Stimulated activated CD4-positive, alpha-beta T cell treated with anti-CD3 and anti-CD28 coated beads, Interleukin-15, amount 100 ng/mL, for 1 hour (primary cell): ENCODE measurements around the gene SUPT5H.

Source experiments
- DNase-seq, 2 donors: peaks; one replicate each; pipeline ENCODE4 v3.0.0-alpha.2; 2020; ENCODE audit warnings: low read depth in 1 of 2, low spot score in 1 of 2

The SUPT5H gene

GRCh38 chr19:39409208-39410016 is 36.0 kb upstream of the SUPT5H start:
- peak; percentile 68 to 84 for DNase-seq

- DNase-seq, result peak; percentile 49 to 68
Measured at GRCh38 chr19:39410017-39410830, 35.2 kb upstream of the SUPT5H start.

GRCh38 chr19:39410831-39411080 is 34.6 kb upstream of the SUPT5H start:
- no peak for DNase-seq

- peak in 1 of 2 donors; percentile 42 for DNase-seq
Measured at GRCh38 chr19:39411081-39411831, 34.1 kb upstream of the SUPT5H start.

GRCh38 chr19:39411832-39412099 is 33.6 kb upstream of the SUPT5H start:
- peak; percentile 82 for DNase-seq

GRCh38 chr19:39412100-39412866 is 33.1 kb upstream of the SUPT5H start, which contains the start of gene PLEKHG2:
PLEKHG2 (plus strand) TSS chr19:39412669; CDS start chr19:39414087, 1,418 bp downstream.
- peak; percentile 95 to 99 for DNase-seq

GRCh38 chr19:39412867-39413271 is 32.5 kb upstream of the SUPT5H start:
- DNase-seq, result no peak

GRCh38 chr19:39413272-39413910 is 32.0 kb upstream of the SUPT5H start:
- DNase-seq, result no peak

GRCh38 chr19:39413911-39414608 is 31.3 kb upstream of the SUPT5H start:
- DNase-seq, result no peak

GRCh38 chr19:39415111-39416046 is 30.0 kb upstream of the SUPT5H start:
- no peak for DNase-seq

- no peak for DNase-seq
Measured at GRCh38 chr19:39416152-39417120, 28.9 kb upstream of the SUPT5H start.

GRCh38 chr19:39417463-39418181 is 27.8 kb upstream of the SUPT5H start:
- no peak for DNase-seq

- DNase-seq, result no peak
Measured at GRCh38 chr19:39419003-39419402, 26.4 kb upstream of the SUPT5H start.

GRCh38 chr19:39420769-39421168 is 24.6 kb upstream of the SUPT5H start:
- no peak for DNase-seq

GRCh38 chr19:39422020-39422419 is 23.4 kb upstream of the SUPT5H start:
- no peak for DNase-seq

GRCh38 chr19:39423258-39424086 is 21.9 kb upstream of the SUPT5H start:
- no peak for DNase-seq
